Activated CD8-positive, alpha-beta T cell treated with anti-CD3 and anti-CD28 coated beads for 36 hours (primary cell): ENCODE data around the gene IKZF3. TPM values are rescaled to one million over a fixed set of nuclear protein-coding genes. Genes with fewer than 3 reads are reported as not detected.
"Not testable (repeated sequence)": the region's sequence is repeated elsewhere in the genome, so short reads cannot be mapped to it uniquely, and the experiment has no call there.

ENCODE experiments used
- ATAC-seq: fragments of 200-7000 bp; cut with Tn5 transposase; one replicate; pipeline ENCODE4 v1.10.0; 2021; ENCODE audit warnings: mild to moderate bottlenecking, moderate library complexity
- CTCF ChIA-PET: fragments of 350-600 bp; sonication (Branson Sonifier 250); formaldehyde crosslinking; loops from one replicate; lab custom pipeline; 2021; ENCODE audit warnings: antibody characterized with exemption; lab: Charles Lee
- POLR2A ChIA-PET: fragments of 350-600 bp; sonication (Branson Sonifier 250); formaldehyde crosslinking; loops from one replicate; lab custom pipeline; 2021; ENCODE audit warnings: antibody characterized with exemption; lab: Charles Lee
- DNase-seq: peaks from one replicate; pipeline ENCODE4 v3.0.0-alpha.2; 2020
- H3K27ac Mint-ChIP-seq: one replicate; pipeline ENCODE4 v1.8.0; 2021; ENCODE audit warnings: mild to moderate bottlenecking, mixed read lengths
- H3K27me3 Mint-ChIP-seq: one replicate; pipeline ENCODE4 v1.8.0; 2021; ENCODE audit warnings: mixed read lengths
- H3K36me3 Mint-ChIP-seq: one replicate; pipeline ENCODE4 v1.8.0; 2021; ENCODE audit warnings: low read depth, mixed read lengths
- H3K4me1 Mint-ChIP-seq: one replicate; pipeline ENCODE4 v1.8.0; 2021; ENCODE audit warnings: low read depth, mixed read lengths
- H3K4me3 Mint-ChIP-seq: one replicate; pipeline ENCODE4 v1.8.0; 2021; ENCODE audit warnings: mild to moderate bottlenecking, moderate library complexity, mixed read lengths
- H3K9me3 Mint-ChIP-seq: one replicate; pipeline ENCODE4 v1.8.0; 2021; ENCODE audit warnings: mixed read lengths
- CTCF ChIP-seq: fragments of 200-600 bp; IDR thresholded peaks from one replicate; pipeline ENCODE4 v1.8.0; 2022; ENCODE audit warnings: antibody characterized with exemption, mild to moderate bottlenecking
- intact Hi-C: fragments of 100-400 bp; cut with micrococcal nuclease; formaldehyde crosslinking; loops from one replicate; pipeline ENCODE4 v1.10.0; 2022
- total RNA-seq, 2 experiments: library from RNA; stranded (reverse); gene quantifications; one replicate each; pipeline ENCODE4 v1.2.3, GENCODE V29; 2021

IKZF3 gene
- total RNA-seq, 2 experiments from 2014 or later: 52.1 to 52.2 TPM

- Mint-ChIP-seq H3K4me3 (no peak overlapping the region), H3K9me3 (no peaks in the 10 kb centered on the region), H3K4me1 (peaks cover 25% of the 10 kb centered on the region), H3K27ac (no peak overlapping the region), H3K27me3 (no peaks in the 10 kb centered on the region), H3K36me3 (no peaks in the 10 kb centered on the region)
- TF ChIP-seq CTCF: no peak
- CTCF ChIA-PET: interaction anchor here (1.6 to 7.0 kb wide), 2 partner anchors 19 to 129 kb away, joined by 5 to 52 read pairs; partner anchors contain the start of gene MIEN1
- ATAC-seq (no peak), DNase-seq (no peak)
- POLR2A ChIA-PET: interaction anchor here (2.9 kb wide), 1 partner anchor 20 kb away, joined by 11 read pairs; the partner anchor contains the start of gene MIEN1
- intact Hi-C loops: loop anchor here (5.0 kb wide), 1 partner anchor 128 kb away; no protein-coding TSS in a partner anchor
Observed at GRCh38 chr17:39750131-39751015, 113.7 kb downstream of the IKZF3 start.

- POLR2A ChIA-PET: interaction anchor here (2.9 kb wide), 1 partner anchor 18 kb away, joined by 11 read pairs; the partner anchor contains the start of gene MIEN1
- H3K27ac Mint-ChIP-seq: not testable (repeated sequence)
Observed at GRCh38 chr17:39748444-39749034, 115.6 kb downstream of the IKZF3 start.

GRCh38 chr17:39747745-39748144 is 116.4 kb downstream of the IKZF3 start:
- peaks cover 12% of the 10 kb centered on the region for H3K4me1 Mint-ChIP-seq
- no peak for ATAC-seq
- POLR2A ChIA-PET: no interaction called here
- H3K36me3 Mint-ChIP-seq: no peaks in the 10 kb centered on the region
- no peak overlapping the region for H3K4me3 Mint-ChIP-seq
- CTCF ChIA-PET: interaction anchor here (0.8 kb wide), 1 partner anchor 126 kb away, joined by 3 read pairs; no protein-coding TSS in a partner anchor
- peaks cover 2% of the 10 kb centered on the region for H3K27me3 Mint-ChIP-seq
- intact Hi-C loops: no loop called here
- H3K9me3 Mint-ChIP-seq: no peaks in the 10 kb centered on the region
- no peak overlapping the region for H3K27ac Mint-ChIP-seq
- DNase-seq: no peak
- no peak for TF ChIP-seq CTCF

More at GRCh38 chr17:39748444-39749034, 115.6 kb downstream of the IKZF3 start:
- H3K36me3 Mint-ChIP-seq, H3K27me3 Mint-ChIP-seq, H3K9me3 Mint-ChIP-seq, intact Hi-C loops, DNase-seq, ATAC-seq, H3K4me3 Mint-ChIP-seq: not testable (repeated sequence)
- peaks cover 19% of the 10 kb centered on the region for H3K4me1 Mint-ChIP-seq
- CTCF ChIA-PET: interaction anchor here (1.0 to 1.7 kb wide), 2 partner anchors 125 to 127 kb away, joined by 3 to 6 read pairs; no protein-coding TSS in a partner anchor

- no peak for ATAC-seq
- Mint-ChIP-seq H3K36me3 (no peaks in the 10 kb centered on the region), H3K4me3 (no peak overlapping the region), H3K27ac (no peak overlapping the region), H3K27me3 (peaks cover 2% of the 10 kb centered on the region), H3K9me3 (no peaks in the 10 kb centered on the region), H3K4me1 (no peaks in the 10 kb centered on the region)
- CTCF ChIA-PET: interaction anchor here (0.9 kb wide), 1 partner anchor 16 kb away, joined by 3 read pairs; the partner anchor contains the start of gene MIEN1
- TF ChIP-seq CTCF: no peak
- intact Hi-C loops: no loop called here
- DNase-seq: no peak
- POLR2A ChIA-PET: no interaction called here
Observed at GRCh38 chr17:39746145-39746461, 118.0 kb downstream of the IKZF3 start.

GRCh38 chr17:39745335-39746144 is 118.6 kb downstream of the IKZF3 start:
- H3K36me3 Mint-ChIP-seq: no peaks in the 10 kb centered on the region
- ATAC-seq: no peak
- intact Hi-C loops: no loop called here
- peaks cover 2% of the 10 kb centered on the region for H3K27me3 Mint-ChIP-seq
- H3K4me3 Mint-ChIP-seq: no peak overlapping the region
- H3K4me1 Mint-ChIP-seq: peaks cover 3% of the 10 kb centered on the region
- no peak for DNase-seq
- H3K27ac Mint-ChIP-seq: no peak overlapping the region
- no peak for TF ChIP-seq CTCF
- POLR2A ChIA-PET: no interaction called here
- no peaks in the 10 kb centered on the region for H3K9me3 Mint-ChIP-seq
- CTCF ChIA-PET: interaction anchor here (0.9 to 1.8 kb wide), 3 partner anchors 15 to 116 kb away, joined by 3 to 6 read pairs (median 3); partner anchors contain the start of gene MIEN1
